SU-DHL-6 (cell line): Measurements from ENCODE around the gene TMIGD1.

ENCODE experiments used
- H2AFZ ChIP-seq: fragments of 200-600 bp; sonication (generic); 2 replicates; pipeline ENCODE4 v1.6.1; 2014; ENCODE audit warnings: low read depth, mild to moderate bottlenecking, moderate library complexity, mixed read lengths, antibody characterized with exemption, low read length; ENCODE audit not compliant: severe bottlenecking
- H3F3A ChIP-seq: fragments of 200-600 bp; shearing (Covaris generic); 2 replicates; pipeline ENCODE4 v1.6.0; 2016; ENCODE audit warnings: antibody characterized with exemption, mild to moderate bottlenecking; ENCODE audit not compliant: insufficient read depth
- H3K27ac ChIP-seq: fragments of 200-600 bp; sonication (generic); 2 replicates; pipeline ENCODE4 v1.5.1; 2016; ENCODE audit warnings: low read depth, mild to moderate bottlenecking, low read length, moderate library complexity, mixed read lengths
- H3K27me3 ChIP-seq: fragments of 200-600 bp; sonication (generic), shearing (Covaris generic); 2 replicates; pipeline ENCODE4 v1.6.0; 2014; ENCODE audit warnings: mild to moderate bottlenecking, low read length
- H3K36me3 ChIP-seq: fragments of 200-600 bp; sonication (generic); 2 replicates; pipeline ENCODE4 v1.6.1; 2014; ENCODE audit warnings: mild to moderate bottlenecking, low read length, mixed read lengths
- H3K4me2 ChIP-seq: fragments of 300-600, 200-600 bp; shearing (Covaris generic), sonication (generic); 2 replicates; pipeline ENCODE4 v1.6.0; 2014; ENCODE audit warnings: low read length, low read depth, mild to moderate bottlenecking; ENCODE audit not compliant: poor library complexity, severe bottlenecking
- H3K4me3 ChIP-seq: fragments of 200-600 bp; sonication (generic); 2 replicates; pipeline ENCODE4 v1.5.1; 2014; ENCODE audit warnings: antibody characterized with exemption, low read length, mild to moderate bottlenecking, mixed read lengths; ENCODE audit not compliant: insufficient read depth, poor library complexity, severe bottlenecking
- H3K79me2 ChIP-seq: fragments of 200-600 bp; sonication (generic); 2 replicates; pipeline ENCODE4 v1.6.1; 2014; ENCODE audit warnings: mild to moderate bottlenecking, low read length, moderate library complexity; ENCODE audit not compliant: insufficient read depth
- H3K9ac ChIP-seq: fragments of 200-600 bp; sonication (generic); 2 replicates; pipeline ENCODE4 v1.7.0; 2014; ENCODE audit warnings: mild to moderate bottlenecking, low read length
- H3K9me2 ChIP-seq: fragments of 200-600 bp; sonication (generic); replicated peaks from 2 replicates; pipeline ENCODE4 v1.6.1; 2014; ENCODE audit warnings: low read length; ENCODE audit not compliant: insufficient read depth
- H3K9me3 ChIP-seq: fragments of 200-600 bp; sonication (generic); 2 replicates; pipeline ENCODE4 v1.6.1; 2014; ENCODE audit warnings: low read length, mixed read lengths; ENCODE audit not compliant: insufficient read depth
- H4K20me1 ChIP-seq: fragments of 200-600 bp; sonication (generic); 2 replicates; pipeline ENCODE4 v1.6.1; 2014; ENCODE audit warnings: low read depth, mild to moderate bottlenecking, antibody characterized with exemption, low read length, moderate library complexity, mixed read lengths
- CTCF ChIP-seq: fragments of 200-600 bp; sonication (generic); IDR thresholded peaks from one replicate; pipeline ENCODE4 v1.5.1; 2017; ENCODE audit warnings: antibody characterized with exemption, mild to moderate bottlenecking, low read length, moderate library complexity; ENCODE audit not compliant: insufficient read depth, poor library complexity, severe bottlenecking
- EZH2phosphoT487 ChIP-seq: fragments of 200-600 bp; sonication (generic), shearing (Covaris generic); conservative IDR thresholded peaks from 2 replicates; pipeline ENCODE4 v1.6.1; 2018; ENCODE audit warnings: mild to moderate bottlenecking, antibody characterized with exemption, low read length, moderate library complexity, mixed read lengths

Gene TMIGD1

GRCh38 chr17:30312226-30312625 lies 21.6 kb downstream of the TMIGD1 start:
- TF ChIP-seq CTCF = no peak
- no peak for TF ChIP-seq EZH2phosphoT487
- Histone ChIP-seq H3K4me3 (no peak overlapping the region), H3K4me2 (no peak overlapping the region), H3K27me3 (no peaks in the 10 kb centered on the region), H2AFZ (no peak overlapping the region), H3K9ac (no peak overlapping the region), H3F3A (no peaks in the 10 kb centered on the region), H3K36me3 (no peaks in the 10 kb centered on the region), H3K9me3 (no peaks in the 10 kb centered on the region), H3K27ac (no peak overlapping the region), H3K9me2 (no peaks in the 10 kb centered on the region), H3K79me2 (no peaks in the 10 kb centered on the region), H4K20me1 (no peaks in the 10 kb centered on the region)

GRCh38 chr17:30310562-30310961 lies 23.3 kb downstream of the TMIGD1 start:
- Histone ChIP-seq H3K27ac (no peak overlapping the region), H3K9ac (no peak overlapping the region), H3K4me3 (no peak overlapping the region)

GRCh38 chr17:30309591-30309990 lies 24.3 kb downstream of the TMIGD1 start:
- no peak overlapping the region for H3K27ac ChIP-seq
- no peak overlapping the region for H2AFZ ChIP-seq
- H3K4me2 ChIP-seq = no peak overlapping the region
- H3F3A ChIP-seq = no peaks in the 10 kb centered on the region
- TF ChIP-seq CTCF = no peak
- TF ChIP-seq EZH2phosphoT487 = no peak
- H3K9ac ChIP-seq = no peak overlapping the region
- H3K4me3 ChIP-seq = no peak overlapping the region
- H3K27me3 ChIP-seq = no peaks in the 10 kb centered on the region
- H3K9me3 ChIP-seq = no peaks in the 10 kb centered on the region
- H3K36me3 ChIP-seq = no peaks in the 10 kb centered on the region
- H3K9me2 ChIP-seq = no peaks in the 10 kb centered on the region
- H3K79me2 ChIP-seq = no peaks in the 10 kb centered on the region
- no peaks in the 10 kb centered on the region for H4K20me1 ChIP-seq

More at GRCh38 chr17:30310562-30310961, 23.3 kb downstream of the TMIGD1 start:
- TF ChIP-seq CTCF (no peak), EZH2phosphoT487 (no peak)
- Histone ChIP-seq H3K4me2 (no peak overlapping the region), H3K79me2 (no peaks in the 10 kb centered on the region), H2AFZ (no peak overlapping the region), H3F3A (no peaks in the 10 kb centered on the region), H3K27me3 (no peaks in the 10 kb centered on the region), H4K20me1 (no peaks in the 10 kb centered on the region), H3K9me2 (no peaks in the 10 kb centered on the region), H3K36me3 (no peaks in the 10 kb centered on the region), H3K9me3 (no peaks in the 10 kb centered on the region)
